GM12878 (cell line): Measurements from ENCODE around the gene PSMD1. TPM values are rescaled to one million over a fixed set of nuclear protein-coding genes. Genes with fewer than 3 reads are reported as not detected.

Source experiments
- ATAC-seq: fragments of 200-7000 bp; cut with Tn5 transposase; 3 replicates; pipeline ENCODE4 v1.9.1; 2020; ENCODE audit warnings: mild to moderate bottlenecking, moderate library complexity
- BruUV-seq: library from RNA; stranded (reverse); fragments of 400-500 nt; replicated peaks from 2 replicates; lab custom pipeline; 2021; lab: Mats Ljungman, UMichigan
- CTCF ChIA-PET: fragments of 300-600 bp; sonication (Branson Sonifier 250); formaldehyde crosslinking; extraction: SDS; loops from one replicate; lab custom pipeline; 2021; ENCODE audit warnings: inconsistent platforms; lab: Yijun Ruan, JAX
- POLR2A ChIA-PET: fragments of 350-600 bp; formaldehyde crosslinking; extraction: SDS; loops from one replicate; lab custom pipeline; 2021; ENCODE audit warnings: inconsistent platforms; lab: Charles Lee
- RAD21 ChIA-PET: fragments of 300-600 bp; sonication (Branson Sonifier 250); formaldehyde crosslinking; loops from one replicate; lab custom pipeline; 2023; ENCODE audit warnings: antibody characterized with exemption; ENCODE audit not compliant: unreplicated experiment; lab: Charles Lee
- SMC1A ChIA-PET: fragments of 300-600 bp; sonication (Branson Sonifier 250); formaldehyde crosslinking; loops from one replicate; lab custom pipeline; 2023; ENCODE audit not compliant: unreplicated experiment, uncharacterized antibody; lab: Charles Lee
- DNase-seq: peaks from one replicate; pipeline ENCODE4 v3.0.0-alpha.2; 2011; ENCODE audit warnings: low read depth, low spot score
- FAIRE-seq: peaks from 3 replicates; lab custom pipeline; 2011; peaks lifted over from hg19 to GRCh38; lab: Jason Lieb, UNC
- H2AFZ ChIP-seq: 2 replicates; pipeline ENCODE4 v1.6.0; 2011; ENCODE audit warnings: low read depth, low read length, control low read depth; ENCODE audit not compliant: control insufficient read depth
- H3K27ac ChIP-seq: 2 replicates; pipeline ENCODE4 v1.5.1; 2011; ENCODE audit warnings: control low read depth; ENCODE audit not compliant: control insufficient read depth, insufficient read depth
- H3K27me3 ChIP-seq, 2 experiments: replicated peaks in 1 of 2; 2 replicates each; pipeline versions ENCODE4 v1.6.0 to v1.6.1; 2011; ENCODE audit warnings: low read length in 1 of 2; ENCODE audit not compliant: control insufficient read depth in 2 of 2, insufficient read depth in 2 of 2
- H3K36me3 ChIP-seq, 2 experiments: 2 replicates each; pipeline ENCODE4 v1.5.1; 2011; ENCODE audit warnings: low read length in 1 of 2; ENCODE audit not compliant: control insufficient read depth in 2 of 2, insufficient read depth in 2 of 2
- H3K4me1 ChIP-seq: 2 replicates; pipeline ENCODE4 v1.6.1; 2011; ENCODE audit warnings: mild to moderate bottlenecking, low read length, moderate library complexity, mixed read lengths; ENCODE audit not compliant: control insufficient read depth, insufficient read depth
- H3K4me2 ChIP-seq: 2 replicates; pipeline ENCODE4 v1.6.0; 2011; ENCODE audit warnings: control low read depth; ENCODE audit not compliant: control insufficient read depth, insufficient read depth
- H3K4me3 ChIP-seq: fragments of 200-600 bp; sonication (generic); 2 replicates; pipeline ENCODE4 v1.5.1; 2016
- H3K79me2 ChIP-seq: 2 replicates; pipeline ENCODE4 v1.6.0; 2011; ENCODE audit warnings: low read length; ENCODE audit not compliant: control insufficient read depth, insufficient read depth
- H3K9ac ChIP-seq: 2 replicates; pipeline ENCODE4 v1.8.0; 2011; ENCODE audit warnings: low read length, control low read depth, mixed read lengths; ENCODE audit not compliant: control insufficient read depth, insufficient read depth
- H3K9me3 ChIP-seq: replicated peaks from 3 replicates; pipeline ENCODE4 v1.5.1; 2011; ENCODE audit warnings: mild to moderate bottlenecking, low read length; ENCODE audit not compliant: control insufficient read depth, insufficient read depth
- H4K20me1 ChIP-seq: 2 replicates; pipeline ENCODE4 v1.6.0; 2011; ENCODE audit not compliant: control insufficient read depth, insufficient read depth
- BCL11A ChIP-seq: IDR thresholded peaks from 2 replicates; pipeline ENCODE4 v1.6.1; 2011; ENCODE audit warnings: low read depth, low read length
- E2F8 ChIP-seq: fragments of 450-650 bp; IDR thresholded peaks from 2 replicates; pipeline ENCODE4 v1.6.1; 2018; ENCODE audit warnings: mild to moderate bottlenecking, low read depth, moderate library complexity; ENCODE audit not compliant: partially characterized antibody
- HCFC1 ChIP-seq: fragments of 150-350 bp; IDR thresholded peaks from 2 replicates; pipeline ENCODE4 v1.6.1; 2014; ENCODE audit warnings: low read length
- HDAC6 ChIP-seq: fragments of 200-600 bp; sonication (generic); IDR thresholded peaks from one replicate; pipeline ENCODE4 v1.8.0; 2017; ENCODE audit warnings: antibody characterized with exemption; ENCODE audit not compliant: unreplicated experiment
- MEF2A ChIP-seq: IDR thresholded peaks from 2 replicates; pipeline ENCODE4 v1.6.1; 2011; ENCODE audit warnings: low read depth, mild to moderate bottlenecking, low read length, moderate library complexity; ENCODE audit not compliant: insufficient read depth
- MEF2B ChIP-seq: fragments of 450-650 bp; IDR thresholded peaks from 2 replicates; pipeline ENCODE4 v1.6.1; 2018; ENCODE audit warnings: mild to moderate bottlenecking, moderate library complexity; ENCODE audit not compliant: partially characterized antibody, poor library complexity, severe bottlenecking
- MYB ChIP-seq: fragments of 150-350 bp; IDR thresholded peaks from 2 replicates; pipeline ENCODE4 v1.6.1; 2014; ENCODE audit warnings: mild to moderate bottlenecking, low read depth, low read length, borderline replicate concordance
- NRF1 ChIP-seq: conservative IDR thresholded peaks from 2 replicates; pipeline ENCODE4 v1.6.1; 2011; ENCODE audit warnings: mild to moderate bottlenecking, low read depth, low read length, improper control_type of control experiment
- POU2F2 ChIP-seq: IDR thresholded peaks from 3 replicates; pipeline ENCODE4 v1.6.1; 2011; ENCODE audit warnings: low read depth, mild to moderate bottlenecking, low read length, borderline replicate concordance
- RAD51 ChIP-seq: fragments of 450-650 bp; IDR thresholded peaks from 2 replicates; pipeline ENCODE4 v1.6.1; 2016; ENCODE audit warnings: moderate library complexity, mild to moderate bottlenecking, inconsistent platforms
- SMAD1 ChIP-seq: fragments of 450-650 bp; IDR thresholded peaks from 2 replicates; pipeline ENCODE4 v1.6.1; 2018; ENCODE audit warnings: mild to moderate bottlenecking, low read depth; ENCODE audit not compliant: partially characterized antibody
- SREBF2 ChIP-seq: IDR thresholded peaks from 2 replicates; pipeline ENCODE4 v1.6.1; 2012; ENCODE audit warnings: mild to moderate bottlenecking, low read length
- ZNF217 ChIP-seq: fragments of 450-650 bp; IDR thresholded peaks from 2 replicates; pipeline ENCODE4 v1.6.1; 2017; ENCODE audit warnings: antibody characterized with exemption, mild to moderate bottlenecking
- ZNF24 ChIP-seq: fragments of 450-650 bp; IDR thresholded peaks from 2 replicates; pipeline ENCODE4 v1.6.1; 2017; ENCODE audit warnings: antibody characterized with exemption, mild to moderate bottlenecking
- WGBS: methylation state at CpG from one replicate; pipeline ENCODE4 v1.1.6; 2016; ENCODE audit warnings: low lambda C conversion rate; ENCODE audit not compliant: insufficient replicate concordance, insufficient coverage; ENCODE audit errors: missing lambda C conversion rate; 5-methylcytosine and 5-hydroxymethylcytosine counted together
- in situ Hi-C: fragments of 300-500 bp; cut with MboI; formaldehyde crosslinking; loops from 9 replicates; pipeline ENCODE4 v1.14.3; 2018; ENCODE audit warnings: mixed read lengths
- intact Hi-C: fragments of 100-400 bp; cut with micrococcal nuclease; formaldehyde crosslinking; loops from one replicate; pipeline ENCODE4 v1.14.2; 2022; ENCODE audit not compliant: unreplicated experiment
- polyA plus RNA-seq, 11 experiments: library from polyadenylated mRNA; depleted of rRNA in 4 of 11; unstranded in 6 of 11; stranded (reverse) in 5 of 11; fragments of >200 nt; fragmentation: Nextera tagmentation in 4 of 11; fragmentation: Illumina TruSeq in 1 of 11; extraction: Ambion mirVana in 4 of 11; extraction: Trizol in 1 of 11; gene quantifications; 1 replicate in 1 of 11; 2 replicates in 10 of 11; pipeline versions ENCODE4 v1.2.1 to v1.2.3, GENCODE V29; 2011 to 2016; ENCODE audit warnings: inconsistent platforms in 2 of 11, missing spikeins in 2 of 11, low read depth in 1 of 11
- total RNA-seq, 4 experiments: library from RNA; depleted of rRNA in 3 of 4; stranded (reverse); fragments of >200 nt in 3 of 4; fragmentation: Illumina TruSeq in 1 of 4; extraction: Trizol in 1 of 4; gene quantifications; 2 replicates each; pipeline versions ENCODE4 v1.2.1 to v1.2.3, GENCODE V29; 2013 to 2021

Gene PSMD1
- total and polyA plus RNA-seq, 10 of the 15 experiments (the other 5 are each of a cell fraction or from before 2014, with no cell fraction given) = 87.4 to 220 (median 139) TPM

DNA sequence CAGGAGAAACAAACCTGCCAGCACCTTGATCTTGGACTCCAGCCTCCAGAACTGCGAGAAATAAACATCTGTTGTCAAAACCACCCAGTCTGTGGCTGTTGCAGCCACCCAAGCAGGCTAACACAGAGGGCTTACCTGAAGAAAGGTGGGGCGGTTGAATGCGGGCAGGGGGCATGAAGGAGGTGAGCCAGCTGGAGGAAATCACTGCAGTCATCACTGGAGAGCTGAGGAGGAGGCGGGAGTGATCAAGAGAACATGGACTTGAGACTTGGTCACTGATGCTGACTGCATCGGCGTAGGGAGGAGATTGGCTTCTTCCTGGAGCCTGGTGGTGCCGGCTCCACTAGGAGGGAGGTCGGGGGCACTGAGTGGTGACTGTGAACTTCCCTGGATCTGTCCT lies 127.2 kb downstream of the PSMD1 start:
- H3K79me2 ChIP-seq = peaks cover 2% of the 10 kb centered on the region; the same call in 1 of the 2 replicates
- FAIRE-seq (no peak), DNase-seq (no peak), ATAC-seq (no peak)
- BruUV-seq = no TSS peak
- H3K36me3 ChIP-seq = no peaks in the 10 kb centered on the region
- RAD21 ChIA-PET = no interaction called here
- POLR2A ChIA-PET = no interaction called here
- H3K4me3 ChIP-seq = no peak overlapping the region
- H3K9ac ChIP-seq = no peak overlapping the region
- H3K27me3 ChIP-seq = no peaks in the 10 kb centered on the region
- 89% methylated on average over 8 of the region's 8 CpGs for WGBS
- SMC1A ChIA-PET = interaction anchor here (1.2 kb wide), 1 partner anchor 10 kb away, joined by 4 read pairs; no protein-coding TSS in a partner anchor
- TF ChIP-seq MYB = no peak
- CTCF ChIA-PET = interaction anchor here (1.0 to 1.4 kb wide), 2 partner anchors 9 kb away, joined by 3 to 5 read pairs; no protein-coding TSS in a partner anchor
- H3K27ac ChIP-seq = no peak overlapping the region
- no peak overlapping the region for H2AFZ ChIP-seq
- H3K4me1 ChIP-seq = peaks cover 36% of the 10 kb centered on the region
- intact Hi-C loops = no loop called here
- H4K20me1 ChIP-seq = no peaks in the 10 kb centered on the region
- no peaks in the 10 kb centered on the region for H3K9me3 ChIP-seq
- H3K4me2 ChIP-seq = no peak overlapping the region
- in situ Hi-C loops = no loop called here

DNA sequence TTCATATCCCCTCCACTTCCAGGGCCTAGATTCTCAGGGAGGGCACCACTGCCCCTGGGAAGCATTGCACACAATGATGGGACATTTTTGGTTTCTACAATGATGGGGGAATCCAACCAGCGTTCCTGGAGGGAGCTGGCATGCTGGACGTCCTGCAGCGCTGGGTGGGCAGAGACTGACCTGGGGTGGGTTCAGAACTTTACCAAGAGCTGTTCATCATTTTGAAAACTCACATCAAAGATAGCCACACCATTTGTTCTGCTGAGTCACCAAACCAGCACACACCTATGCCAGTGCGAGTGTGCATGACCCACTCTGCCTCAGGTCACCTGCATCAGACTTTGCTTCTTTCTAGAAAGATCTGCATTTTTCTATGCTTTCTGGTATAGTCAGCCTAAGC lies 127.7 kb downstream of the PSMD1 start:
- no peak for ATAC-seq
- FAIRE-seq = no peak
- Histone ChIP-seq H3K4me2 (no peak overlapping the region), H3K4me3 (no peak overlapping the region), H3K4me1 (peaks cover 31% of the 10 kb centered on the region), H3K79me2 (peaks cover 2% of the 10 kb centered on the region; the same call in 1 of the 2 replicates), H2AFZ (no peak overlapping the region), H3K27ac (no peak overlapping the region), H3K27me3 (no peaks in the 10 kb centered on the region), H3K36me3 (no peaks in the 10 kb centered on the region), H3K9ac (no peak overlapping the region), H4K20me1 (no peaks in the 10 kb centered on the region), H3K9me3 (no peaks in the 10 kb centered on the region)
- no peak for DNase-seq
- intact Hi-C loops = no loop called here
- POLR2A ChIA-PET = no interaction called here
- in situ Hi-C loops = no loop called here
- CTCF ChIA-PET = interaction anchor here (1.4 kb wide), 1 partner anchor 9 kb away, joined by 5 read pairs; no protein-coding TSS in a partner anchor
- BruUV-seq = no TSS peak
- RAD21 ChIA-PET = no interaction called here
- SMC1A ChIA-PET = interaction anchor here (1.2 kb wide), 1 partner anchor 10 kb away, joined by 4 read pairs; no protein-coding TSS in a partner anchor
- 69% methylated on average over 4 of the region's 4 CpGs for WGBS
- TF ChIP-seq POU2F2 = no peak
- no peak for TF ChIP-seq ZNF24
- no peak for TF ChIP-seq NRF1
- TF ChIP-seq HDAC6 = no peak
- TF ChIP-seq ZNF217 = no peak
- no peak for TF ChIP-seq MEF2A
- TF ChIP-seq SREBF2 = no peak
- no peak for TF ChIP-seq MEF2B
- TF ChIP-seq E2F8 = no peak
- no peak for TF ChIP-seq SMAD1
- no peak for TF ChIP-seq HCFC1
- TF ChIP-seq RAD51 = no peak
- TF ChIP-seq BCL11A = no peak
